Endothelial cell of umbilical vein (primary cell): ENCODE measurements around the gene SAMD11.

Experiments
- CTCF ChIP-seq, 2 donors: IDR thresholded peaks; 1 replicate in 1 of 2; 2 replicates in 1 of 2; pipeline ENCODE4 v1.5.1; 2011; ENCODE audit warnings: low read length in 2 of 2, mild to moderate bottlenecking in 2 of 2, moderate library complexity in 2 of 2, control low read depth in 1 of 2, inconsistent platforms in 1 of 2, low read depth in 1 of 2; ENCODE audit not compliant: insufficient read depth in 1 of 2; ENCODE audit errors: extremely low read depth in 1 of 2
- EZH2 ChIP-seq: IDR thresholded peaks from 2 replicates; pipeline ENCODE4 v1.6.1; 2012; ENCODE audit warnings: borderline replicate concordance, low read depth, mild to moderate bottlenecking, moderate library complexity, low read length, inconsistent platforms; ENCODE audit not compliant: severe bottlenecking
- GATA2 ChIP-seq: IDR thresholded peaks from 2 replicates; pipeline ENCODE4 v1.7.0; 2011; ENCODE audit warnings: low read depth, mild to moderate bottlenecking, moderate library complexity, mixed read lengths, low read length; ENCODE audit not compliant: insufficient read length, insufficient read depth
- POLR2A ChIP-seq: IDR thresholded peaks from 2 replicates; pipeline ENCODE4 v1.6.1; 2012; ENCODE audit warnings: low read depth, mild to moderate bottlenecking, control low read depth, low read length
- POLR2AphosphoS5 ChIP-seq: IDR thresholded peaks from 2 replicates; pipeline ENCODE4 v1.6.1; 2012; ENCODE audit warnings: low read depth, mild to moderate bottlenecking, control low read depth, low read length, moderate library complexity; ENCODE audit not compliant: insufficient read depth

DNA sequence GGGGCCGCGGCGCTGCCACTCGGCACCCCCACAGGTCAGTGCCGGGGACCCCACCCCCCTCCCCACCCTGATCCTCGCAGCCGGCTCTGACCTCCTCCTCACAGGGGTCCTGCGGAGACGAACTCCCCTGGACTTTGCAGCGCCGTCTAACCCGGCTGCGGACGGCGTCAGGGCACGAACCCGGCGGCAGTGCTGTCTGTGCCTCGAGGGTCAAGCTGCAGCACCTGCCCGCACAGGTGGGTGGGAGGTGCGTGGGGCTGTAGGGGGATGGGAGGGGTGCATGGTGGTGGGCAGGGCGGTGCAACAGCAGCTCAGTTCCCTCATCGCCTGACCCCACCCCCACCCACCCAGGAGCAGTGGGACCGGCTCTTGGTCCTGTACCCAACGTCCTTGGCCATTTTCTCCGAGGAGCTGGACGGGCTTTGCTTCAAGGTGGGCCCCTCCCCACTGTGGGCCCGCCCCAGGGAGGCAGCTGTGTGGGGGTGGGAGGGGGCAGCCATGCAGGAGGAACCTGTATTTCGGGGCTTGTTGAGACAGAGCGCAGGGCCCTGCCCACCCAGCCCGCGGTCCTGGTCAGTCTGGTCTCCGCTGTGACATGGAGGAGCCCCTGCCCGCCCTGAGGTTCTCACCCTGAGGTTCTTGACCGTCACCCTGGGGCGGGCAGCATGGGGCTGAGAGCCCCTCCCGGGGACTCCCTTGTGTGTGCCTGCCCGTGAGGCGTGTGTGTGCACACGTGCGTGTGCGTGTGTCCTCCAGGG is 47.4 kb downstream of the SAMD11 start:
- TF ChIP-seq POLR2A (no peak), GATA2 (no peak), POLR2AphosphoS5 (no peak), CTCF (IDR thresholded peaks at IDR 0.05; ENCODE audit: extremely low read depth in 1 of 2, insufficient read depth in 1 of 2, low read depth in 1 of 2, low read length in 2 of 2) (no peak), EZH2 (peak; percentile 14)
